Stimulated activated naive CD8-positive, alpha-beta T cell treated with anti-CD3 and anti-CD28 coated beads, Interleukin-15, amount 100 ng/mL, for 72 hours (primary cell): ENCODE measurements around the gene PSTK.

Experiments
- ATAC-seq: fragments of 150-1000 bp; cut with Tn5 transposase; 2 replicates; pipeline ENCODE4 v1.10.0; 2021; ENCODE audit warnings: mild to moderate bottlenecking, moderate library complexity
- DNase-seq, 2 donors: peaks; one replicate each; pipeline ENCODE4 v3.0.0; 2021 to 2022
- H3K27ac Mint-ChIP-seq, 2 donors: one replicate each; pipeline ENCODE4 v1.8.0; 2022; ENCODE audit warnings: mild to moderate bottlenecking in 2 of 2, mixed read lengths in 2 of 2, moderate library complexity in 2 of 2
- H3K27me3 Mint-ChIP-seq: one replicate; pipeline ENCODE4 v1.8.0; 2022; ENCODE audit warnings: mixed read lengths
- H3K4me1 Mint-ChIP-seq: one replicate; pipeline ENCODE4 v1.8.0; 2022; ENCODE audit warnings: mild to moderate bottlenecking, mixed read lengths
- H3K4me3 Mint-ChIP-seq, 2 donors: one replicate each; pipeline ENCODE4 v1.8.0; 2022; ENCODE audit warnings: mild to moderate bottlenecking in 2 of 2, mixed read lengths in 2 of 2, moderate library complexity in 1 of 2
- H3K9me3 Mint-ChIP-seq, 2 donors: one replicate each; pipeline ENCODE4 v1.8.0; 2022; ENCODE audit warnings: mixed read lengths in 2 of 2

PSTK gene

DNA sequence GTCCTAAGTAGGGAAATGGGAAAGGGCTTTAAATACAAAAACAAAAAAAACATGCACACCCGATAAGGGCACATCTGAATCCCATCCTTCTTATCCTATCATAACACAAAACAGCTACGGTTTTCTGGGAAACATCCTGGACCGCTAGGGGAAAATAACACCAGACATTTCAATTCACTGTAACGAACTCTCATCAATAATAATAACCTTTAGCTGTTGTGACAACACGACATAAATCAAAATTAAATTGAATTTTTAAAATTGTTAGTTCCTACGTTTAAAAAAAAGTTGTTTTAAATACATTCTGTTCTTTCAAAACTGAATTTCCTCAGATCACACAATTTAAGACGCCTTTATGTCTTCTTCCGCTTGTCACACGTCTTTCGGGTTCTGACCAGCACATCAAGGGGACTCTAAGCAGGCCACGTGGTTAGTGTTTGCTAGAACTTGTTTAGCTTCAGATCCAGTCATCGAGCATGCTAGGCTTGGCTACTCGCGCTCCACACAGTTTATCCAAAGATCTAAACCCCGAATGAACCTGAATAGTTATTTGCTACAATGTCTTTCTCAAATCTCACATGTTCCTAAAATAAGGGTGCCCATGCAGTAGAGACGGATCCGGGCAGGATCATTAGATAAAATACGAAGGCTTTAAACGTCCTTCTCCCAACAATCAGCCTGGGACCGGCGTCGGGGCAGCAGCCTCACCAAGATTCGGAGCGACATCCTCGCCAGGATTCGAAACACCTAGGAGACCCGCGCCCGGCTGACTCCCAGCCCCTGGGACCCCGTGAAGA lies 27.6 kb downstream of the PSTK start:
- Mint-ChIP-seq H3K4me3 (peak overlapping the region; percentile 96 to 99), H3K4me1 (peaks cover 37% of the 10 kb centered on the region), H3K27ac (peak overlapping the region; percentile 98 to 100), H3K27me3 (no peaks in the 10 kb centered on the region), H3K9me3 (no peaks in the 10 kb centered on the region)
- ATAC-seq: peak; percentile 62
- DNase-seq: peak; percentile 37 to 52

DNA sequence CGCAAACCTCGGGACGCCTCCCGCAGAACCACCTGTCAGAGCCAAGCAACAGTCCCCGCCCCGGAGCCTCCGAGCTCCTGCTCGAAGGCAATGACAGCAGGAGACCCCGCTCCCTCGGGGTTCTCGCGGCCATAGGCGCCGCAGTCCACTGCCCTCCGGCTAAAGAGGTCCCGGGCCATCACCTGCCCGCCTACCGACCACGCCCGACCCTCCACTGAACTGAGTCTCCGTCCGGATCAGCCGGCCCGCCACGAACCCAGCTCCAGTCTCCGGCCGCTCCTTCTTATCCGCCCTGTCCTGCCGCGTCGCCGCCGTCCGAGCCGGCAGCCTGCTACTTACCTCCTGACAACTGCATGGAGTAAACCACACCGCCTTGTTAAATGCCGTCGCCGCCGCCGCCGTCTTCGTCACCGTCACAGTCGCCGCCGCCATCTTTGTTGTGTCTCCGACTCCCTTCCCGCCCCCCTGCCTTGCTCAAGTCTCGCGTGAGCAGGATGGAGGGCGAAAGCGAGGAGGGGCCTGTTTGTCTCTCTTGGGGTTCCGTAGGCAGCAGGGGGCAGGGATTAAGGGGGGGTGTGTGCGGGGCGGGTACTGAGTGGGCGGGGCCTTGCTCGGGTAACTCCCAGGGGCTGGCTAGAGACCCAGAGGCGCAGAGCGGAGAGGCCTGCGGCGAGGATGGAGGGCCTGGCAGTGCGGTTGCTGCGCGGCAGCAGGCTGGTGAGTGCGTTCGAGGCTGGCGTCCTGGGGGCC lies 28.3 kb downstream of the PSTK start, which contains the start of the genes ACADSB and IKZF5:
Gene ACADSB (plus strand): TSS at position 652 of the 750 bp plus-strand sequence. CDS start 24 bp downstream, at position 676.
Gene IKZF5 (minus strand): TSS at position 441 of the 750 bp plus-strand sequence. CDS start 10,170 bp downstream, outside the sequence.
- Mint-ChIP-seq H3K27me3 (no peaks in the 10 kb centered on the region), H3K4me1 (peaks cover 37% of the 10 kb centered on the region), H3K4me3 (peak within 1 kb of the TSS; percentile 96 to 99), H3K9me3 (no peaks in the 10 kb centered on the region), H3K27ac (peak within 1 kb of the TSS; percentile 98 to 100)
- peak; percentile 94 for ATAC-seq
- DNase-seq: peak; percentile 93 to 96

DNA sequence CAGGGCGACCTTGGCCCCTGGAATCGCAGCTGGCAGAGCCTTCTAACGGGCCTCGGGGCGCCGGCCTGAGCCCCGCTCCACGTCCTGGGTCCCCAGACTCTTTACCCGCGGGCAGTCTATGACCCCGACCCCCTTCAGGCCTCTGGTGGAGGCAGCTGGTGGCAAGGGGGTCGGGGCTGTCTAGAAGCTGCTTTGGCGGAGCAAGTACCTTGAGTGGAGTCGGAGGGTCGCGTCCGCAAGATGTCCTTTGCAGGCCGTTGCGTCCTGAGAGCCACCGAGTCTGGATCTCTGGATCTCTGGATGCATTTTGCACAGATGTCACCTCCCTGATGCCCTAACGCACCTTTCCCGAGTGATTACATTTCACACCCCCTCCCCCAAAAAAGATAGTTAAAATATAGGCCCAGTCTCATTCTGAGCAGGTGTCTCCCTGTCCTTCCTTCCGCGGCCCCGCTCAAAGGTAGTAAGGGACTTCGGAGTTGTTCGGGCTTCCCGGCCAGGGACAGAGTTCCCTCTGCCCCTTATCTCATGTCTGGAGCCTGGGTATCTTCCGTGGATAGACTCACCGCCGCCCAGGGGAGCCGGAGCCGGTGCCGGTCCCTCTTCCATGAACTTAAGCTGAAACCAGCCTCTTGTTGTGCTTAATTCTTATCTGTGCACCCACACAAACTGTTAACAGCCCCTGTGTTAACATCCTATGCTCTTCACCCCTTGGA lies 29.1 kb downstream of the PSTK start:
- Mint-ChIP-seq H3K4me1 (peaks cover 37% of the 10 kb centered on the region), H3K4me3 (peak overlapping the region; percentile 96 to 99), H3K27ac (peak overlapping the region; percentile 94 to 100), H3K9me3 (no peaks in the 10 kb centered on the region), H3K27me3 (no peaks in the 10 kb centered on the region)
- ATAC-seq: peak; percentile 13
- no peak for DNase-seq

DNA sequence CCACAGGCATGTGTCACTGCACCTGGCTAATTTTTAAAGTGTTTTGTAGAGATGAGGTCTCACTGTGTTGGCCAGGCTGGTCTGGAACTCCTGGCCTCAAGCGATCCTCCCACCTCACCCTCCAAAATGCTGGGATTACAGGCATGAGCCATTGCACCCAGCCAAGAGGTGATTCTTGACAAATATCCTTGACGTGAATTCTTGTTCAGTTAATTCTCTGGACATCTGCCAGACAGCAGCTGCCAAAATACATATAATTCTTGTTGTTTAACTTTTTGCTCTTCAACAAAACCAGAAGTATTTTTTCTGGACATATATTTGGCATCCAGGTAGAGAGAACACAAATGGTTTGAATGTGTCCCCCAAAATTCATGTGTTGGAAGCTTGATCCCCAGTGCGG lies 31.8 kb downstream of the PSTK start:
- no peak overlapping the region for H3K27ac Mint-ChIP-seq
- no peak overlapping the region for H3K4me3 Mint-ChIP-seq
- no peaks in the 10 kb centered on the region for H3K27me3 Mint-ChIP-seq
- peaks cover 21% of the 10 kb centered on the region for H3K4me1 Mint-ChIP-seq
- no peak for ATAC-seq
- no peak for DNase-seq
- no peaks in the 10 kb centered on the region for H3K9me3 Mint-ChIP-seq

- ATAC-seq: no peak
- no peak for DNase-seq
- H3K27me3 Mint-ChIP-seq: no peaks in the 10 kb centered on the region
- peaks cover 19% of the 10 kb centered on the region for H3K4me1 Mint-ChIP-seq
- no peak overlapping the region for H3K4me3 Mint-ChIP-seq
- peaks cover 0 to 6% of the 10 kb centered on the region in 2 donors for H3K9me3 Mint-ChIP-seq
- H3K27ac Mint-ChIP-seq: no peak overlapping the region
Measured at GRCh38 chr10:123013456-123014419, 33.5 kb downstream of the PSTK start.

- Mint-ChIP-seq H3K4me3 (no peak overlapping the region), H3K9me3 (peaks cover 0 to 6% of the 10 kb centered on the region in 2 donors), H3K27me3 (no peaks in the 10 kb centered on the region), H3K4me1 (peaks cover 14% of the 10 kb centered on the region), H3K27ac (no peak overlapping the region)
- no peak for ATAC-seq
- DNase-seq: no peak
Measured at GRCh38 chr10:123014772-123015171, 34.6 kb downstream of the PSTK start.

DNA sequence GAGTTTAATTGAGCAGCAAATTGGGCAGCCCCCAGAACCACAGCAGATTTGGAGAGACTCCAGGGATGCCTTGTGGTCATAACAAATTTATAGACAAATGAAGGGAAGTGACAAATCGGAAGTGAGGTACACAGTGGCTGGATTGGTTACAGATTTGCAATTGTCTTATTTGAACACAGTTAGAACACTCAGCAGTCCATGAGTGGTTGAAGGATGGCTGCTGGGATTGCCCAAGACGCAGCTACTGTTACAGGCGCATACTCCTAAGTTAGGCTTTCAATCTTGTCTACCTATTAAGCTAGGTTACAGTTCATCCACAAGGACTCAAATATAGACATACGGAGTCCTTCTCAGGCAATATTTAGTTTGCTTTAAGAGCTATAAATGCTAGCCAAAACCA lies 36.0 kb downstream of the PSTK start:
- ATAC-seq (no peak), DNase-seq (no peak)
- no peaks in the 10 kb centered on the region for H3K27me3 Mint-ChIP-seq
- H3K4me1 Mint-ChIP-seq: peaks cover 1% of the 10 kb centered on the region
- peaks cover 0 to 6% of the 10 kb centered on the region in 2 donors for H3K9me3 Mint-ChIP-seq
- no peak overlapping the region for H3K4me3 Mint-ChIP-seq
- H3K27ac Mint-ChIP-seq: no peak overlapping the region

- no peak for DNase-seq
- Mint-ChIP-seq H3K4me1 (peaks cover 6% of the 10 kb centered on the region), H3K4me3 (no peak overlapping the region), H3K27ac (no peak overlapping the region), H3K27me3 (no peaks in the 10 kb centered on the region), H3K9me3 (peaks cover 0 to 6% of the 10 kb centered on the region in 2 donors)
- no peak for ATAC-seq
Measured at GRCh38 chr10:123017421-123018165, 37.4 kb downstream of the PSTK start.

GRCh38 chr10:123018531-123018930 lies 38.3 kb downstream of the PSTK start:
- peaks cover 6% of the 10 kb centered on the region for H3K4me1 Mint-ChIP-seq
- ATAC-seq: no peak
- peaks cover 0 to 6% of the 10 kb centered on the region in 2 donors for H3K9me3 Mint-ChIP-seq
- no peak overlapping the region for H3K4me3 Mint-ChIP-seq
- no peak for DNase-seq
- no peaks in the 10 kb centered on the region for H3K27me3 Mint-ChIP-seq
- no peak overlapping the region for H3K27ac Mint-ChIP-seq

- H3K27ac Mint-ChIP-seq: no peak overlapping the region
- no peaks in the 10 kb centered on the region for H3K27me3 Mint-ChIP-seq
- no peak overlapping the region for H3K4me3 Mint-ChIP-seq
- H3K4me1 Mint-ChIP-seq: peaks cover 9% of the 10 kb centered on the region
- H3K9me3 Mint-ChIP-seq: peaks cover 0 to 6% of the 10 kb centered on the region in 2 donors
- ATAC-seq (no peak), DNase-seq (no peak)
Measured at GRCh38 chr10:123019264-123019663, 39.1 kb downstream of the PSTK start.

- H3K4me1 Mint-ChIP-seq: peaks cover 12% of the 10 kb centered on the region
- H3K9me3 Mint-ChIP-seq: peaks cover 0 to 6% of the 10 kb centered on the region in 2 donors
- no peak for DNase-seq
- no peaks in the 10 kb centered on the region for H3K27me3 Mint-ChIP-seq
- H3K4me3 Mint-ChIP-seq: no peak overlapping the region
- ATAC-seq: no peak
- H3K27ac Mint-ChIP-seq: no peak overlapping the region
Measured at GRCh38 chr10:123019941-123020703, 39.9 kb downstream of the PSTK start.

- Mint-ChIP-seq H3K9me3 (peaks cover 0 to 6% of the 10 kb centered on the region in 2 donors), H3K27ac (no peak overlapping the region), H3K27me3 (no peaks in the 10 kb centered on the region), H3K4me3 (no peak overlapping the region), H3K4me1 (peaks cover 12% of the 10 kb centered on the region)
- DNase-seq (no peak), ATAC-seq (no peak)
Measured at GRCh38 chr10:123021517-123021916, 41.3 kb downstream of the PSTK start.

DNA sequence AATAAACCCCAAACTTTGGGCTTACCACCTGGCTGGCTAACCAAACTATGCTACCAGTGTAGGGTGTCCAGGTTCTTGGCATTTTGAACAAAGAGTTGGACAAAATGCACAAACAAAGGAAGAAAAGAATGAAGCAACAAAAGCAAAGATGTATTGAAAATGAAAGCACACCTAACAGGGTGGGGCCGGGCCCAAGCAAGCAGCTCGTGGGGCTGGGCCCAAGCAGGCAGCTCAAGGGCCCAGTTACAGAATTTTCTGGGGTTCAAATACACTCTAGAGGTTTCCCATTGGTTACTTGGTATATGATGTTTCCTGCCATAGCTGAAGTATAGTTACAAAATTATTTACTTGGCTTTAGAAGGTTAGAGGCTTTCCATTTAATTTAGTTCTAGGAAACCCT lies 44.3 kb downstream of the PSTK start:
- Mint-ChIP-seq H3K9me3 (no peaks in the 10 kb centered on the region), H3K4me3 (no peak overlapping the region), H3K27me3 (no peaks in the 10 kb centered on the region), H3K4me1 (peaks cover 12% of the 10 kb centered on the region), H3K27ac (peak overlapping the region in 1 of 2 donors; percentile 72)
- DNase-seq: no peak
- no peak for ATAC-seq
